GM21390 (cell line): ENCODE data around the gene CATSPER1.
"Not testable (repeated sequence)": the region's sequence is repeated elsewhere in the genome, so short reads cannot be mapped to it uniquely, and the experiment has no call there.

ENCODE experiments used
- ATAC-seq: cut with Tn5 transposase; IDR thresholded peaks from one replicate; pipeline ENCODE4 v1.9.1; 2021; ENCODE audit not compliant: unreplicated experiment

CATSPER1 gene

DNA sequence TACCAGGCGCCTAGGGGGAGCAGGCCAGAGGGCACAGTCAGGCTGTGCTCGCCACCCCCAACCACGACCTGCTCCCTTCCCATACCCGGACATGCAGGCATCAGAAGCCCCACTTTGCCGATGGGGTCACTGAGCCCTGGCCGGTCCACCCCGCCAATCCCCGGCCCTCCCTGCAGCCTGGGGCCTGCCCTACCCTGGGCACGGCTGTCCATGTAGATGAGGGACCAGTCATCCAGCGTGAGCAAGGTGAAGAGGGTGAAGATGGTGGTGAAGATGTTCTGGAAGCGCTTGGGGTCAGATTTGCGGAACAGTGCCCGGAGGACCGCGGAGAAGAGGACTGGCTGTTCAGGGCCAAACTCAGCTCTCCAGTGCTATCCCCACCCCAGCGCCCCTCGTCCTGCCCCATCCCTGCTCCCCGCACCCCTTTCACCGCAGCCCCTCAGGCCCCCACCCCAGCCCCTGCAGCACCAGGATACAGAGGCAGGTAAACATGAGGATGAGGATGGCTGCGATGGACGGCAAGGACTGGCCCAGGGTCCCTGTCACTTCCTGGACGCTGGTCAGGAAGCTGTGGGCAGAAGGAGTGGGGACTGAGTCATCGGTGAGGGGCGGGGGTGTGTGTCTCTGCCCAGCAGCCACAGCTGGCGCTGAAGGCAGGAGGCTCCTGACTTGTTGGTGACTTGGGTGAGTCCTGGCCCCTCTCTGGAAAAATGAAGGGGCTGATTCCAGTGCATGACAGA is 5.5 kb downstream of the CATSPER1 start:
- ATAC-seq, result no peak

DNA sequence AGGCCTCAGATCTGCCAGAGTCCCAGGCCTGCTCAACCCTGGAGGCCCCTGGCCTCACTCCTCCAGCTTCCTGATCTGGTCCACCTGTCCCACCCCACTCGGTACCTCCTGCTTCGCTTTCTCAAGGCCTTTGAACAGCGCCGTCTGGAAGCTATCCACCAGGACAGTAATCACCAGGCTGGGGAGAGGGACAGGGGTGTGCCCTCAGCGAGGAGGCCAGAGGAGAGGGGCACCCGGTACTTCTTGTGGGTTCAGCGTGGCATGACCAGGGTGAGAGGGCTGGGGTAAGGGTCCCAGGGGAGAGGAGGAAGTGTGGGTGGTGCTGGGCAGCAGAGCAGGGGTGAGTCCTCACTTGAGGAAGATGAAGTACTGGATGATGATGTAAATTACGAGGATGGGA is 6.1 kb downstream of the CATSPER1 start:
- no peak for ATAC-seq

DNA sequence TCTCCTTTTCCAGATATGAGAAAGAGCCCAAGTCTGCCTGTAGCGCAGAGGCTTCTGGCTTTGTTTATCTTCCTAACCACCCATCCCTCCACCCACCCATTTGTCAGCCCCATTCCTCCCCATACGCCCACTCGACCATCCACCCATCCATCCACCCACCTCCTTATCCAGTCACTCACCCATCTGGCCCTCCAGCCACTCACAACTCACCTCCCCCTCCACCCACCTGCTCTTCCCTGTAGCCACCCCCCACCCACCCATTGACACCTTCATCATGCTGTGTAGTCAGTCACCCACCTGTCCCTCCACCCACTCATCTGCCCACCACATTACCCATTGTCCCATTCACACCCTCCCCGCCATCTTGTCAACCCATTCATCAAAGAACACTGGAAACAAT is 9.0 kb downstream of the CATSPER1 start:
- no peak for ATAC-seq

DNA sequence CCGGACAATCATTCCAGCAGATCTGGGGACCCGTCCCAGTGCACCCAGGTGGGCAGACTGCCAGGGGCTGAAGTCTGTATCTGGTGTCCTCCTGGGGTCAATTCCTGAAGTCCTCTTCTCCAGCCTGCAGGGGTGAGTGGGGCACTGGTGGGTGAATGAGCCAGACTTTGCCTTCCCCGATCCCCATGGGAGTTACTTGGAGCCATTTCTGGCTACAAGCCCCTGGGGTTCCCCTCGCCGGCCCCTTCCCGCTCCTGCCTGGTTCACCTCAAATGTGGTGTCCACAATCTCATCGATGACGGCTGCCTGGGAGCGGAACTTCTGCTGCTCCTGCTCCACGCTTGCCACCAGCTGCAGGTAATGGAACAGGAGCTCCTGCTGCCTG is 9.5 kb downstream of the CATSPER1 start:
- no peak for ATAC-seq

DNA sequence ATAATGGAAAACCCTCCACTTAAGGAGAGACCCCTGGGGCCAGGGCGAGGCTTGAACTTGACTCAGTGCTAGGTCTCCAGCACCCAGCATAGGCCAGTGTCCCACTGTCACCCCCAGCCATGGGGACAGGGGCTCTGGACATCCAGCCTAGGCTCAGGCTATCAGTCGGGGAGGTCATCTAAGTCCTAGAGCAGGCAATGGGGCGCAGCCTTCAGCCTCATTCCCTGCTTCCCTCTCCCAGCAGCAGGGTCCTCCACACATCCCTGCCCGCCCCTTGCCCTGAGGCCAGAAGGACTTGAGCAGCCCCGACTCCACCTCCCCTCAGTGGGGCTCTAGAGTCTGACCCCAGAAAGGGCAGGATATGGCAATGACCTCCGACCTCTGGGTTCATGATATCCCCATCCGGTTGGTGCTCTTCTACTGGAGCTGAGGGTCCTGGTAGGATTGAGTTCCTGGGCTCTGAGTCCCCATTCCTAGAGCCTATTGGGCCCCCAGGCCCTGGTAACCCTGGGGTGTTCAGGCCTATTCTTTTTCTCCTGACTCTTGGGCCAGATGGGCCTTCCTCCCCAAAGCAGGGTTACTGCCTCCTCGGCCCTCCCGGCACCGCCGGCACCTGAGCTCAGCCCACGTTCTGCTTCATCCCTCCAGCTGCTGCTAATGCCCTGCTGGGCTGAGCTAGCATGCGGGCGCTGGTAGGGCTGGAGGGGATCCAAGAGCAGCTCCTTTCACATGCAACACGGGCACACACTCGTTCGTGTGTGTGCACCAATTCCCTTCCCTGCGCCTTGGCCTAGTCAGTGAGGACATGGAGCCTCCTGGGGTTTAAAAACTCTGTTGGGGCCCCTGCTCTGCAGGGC is 10.1 kb downstream of the CATSPER1 start:
- ATAC-seq, result no peak

DNA sequence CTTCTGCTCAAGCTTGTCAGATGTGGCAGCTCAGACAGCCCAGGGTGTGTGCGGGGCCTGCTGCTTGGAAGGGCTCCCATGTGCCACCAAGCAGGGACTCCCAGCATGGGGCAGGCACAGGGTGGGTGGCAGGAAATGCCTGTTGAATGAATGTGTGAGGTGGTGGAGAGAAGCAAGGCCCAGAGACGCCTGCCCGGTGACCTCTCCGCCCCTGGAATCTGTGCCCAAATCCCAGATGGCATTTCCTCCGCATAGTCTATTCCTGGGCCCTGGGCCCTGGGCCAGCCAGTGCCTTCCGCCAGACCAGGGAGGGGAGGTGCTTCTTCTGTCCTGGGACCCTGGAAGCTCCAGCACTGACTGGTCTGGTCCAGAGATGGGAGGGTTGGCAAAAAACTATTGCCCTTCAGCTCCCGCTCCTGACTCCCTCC is 10.8 kb downstream of the CATSPER1 start:
- no peak for ATAC-seq

DNA sequence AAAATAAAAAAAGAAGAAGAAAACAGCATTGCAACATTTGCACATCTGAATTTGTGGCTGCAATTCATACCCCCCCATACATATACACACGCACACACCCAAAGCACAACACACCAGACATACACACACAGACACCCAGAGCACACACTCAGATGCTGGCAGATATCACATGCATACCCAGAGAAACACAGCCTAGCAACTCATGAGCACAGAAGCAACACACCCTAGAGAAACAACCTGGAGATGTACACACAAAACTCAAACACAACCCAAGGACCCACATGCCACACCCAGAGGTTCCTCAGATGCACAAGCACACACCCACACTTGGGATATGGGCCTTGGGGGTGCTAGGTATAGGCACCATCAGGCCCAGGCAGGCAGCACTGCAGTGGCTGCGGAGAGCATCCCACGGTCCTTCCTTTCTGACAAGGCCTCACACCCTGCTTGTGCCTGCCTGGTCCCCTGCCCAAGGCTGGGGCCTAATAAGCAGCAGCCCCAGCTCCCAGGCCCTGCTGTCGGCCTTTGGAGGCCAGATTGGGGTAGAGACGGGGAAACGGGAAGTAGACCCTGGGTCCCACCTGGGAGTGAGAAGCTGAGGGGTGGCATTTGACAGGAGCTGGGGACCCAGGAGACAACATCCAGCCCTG is 11.3 kb downstream of the CATSPER1 start:
- no peak for ATAC-seq

DNA sequence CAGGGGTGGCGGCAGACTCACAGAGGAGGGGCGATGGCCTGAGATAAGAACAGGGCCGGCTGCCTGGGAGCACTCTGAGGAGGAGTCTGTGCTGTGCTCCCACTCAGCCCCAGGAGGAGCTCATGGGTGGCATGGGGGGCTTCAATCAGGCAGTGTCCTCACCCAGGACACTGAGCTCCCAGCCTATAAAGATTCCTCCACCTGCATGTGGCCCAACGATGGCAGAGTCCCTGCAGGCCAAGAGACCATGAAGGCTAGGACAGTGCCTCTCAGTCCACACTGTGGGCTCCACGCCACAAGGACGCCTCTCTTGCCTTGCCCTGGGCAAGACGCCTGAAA is 12.5 kb downstream of the CATSPER1 start:
- no peak for ATAC-seq

DNA sequence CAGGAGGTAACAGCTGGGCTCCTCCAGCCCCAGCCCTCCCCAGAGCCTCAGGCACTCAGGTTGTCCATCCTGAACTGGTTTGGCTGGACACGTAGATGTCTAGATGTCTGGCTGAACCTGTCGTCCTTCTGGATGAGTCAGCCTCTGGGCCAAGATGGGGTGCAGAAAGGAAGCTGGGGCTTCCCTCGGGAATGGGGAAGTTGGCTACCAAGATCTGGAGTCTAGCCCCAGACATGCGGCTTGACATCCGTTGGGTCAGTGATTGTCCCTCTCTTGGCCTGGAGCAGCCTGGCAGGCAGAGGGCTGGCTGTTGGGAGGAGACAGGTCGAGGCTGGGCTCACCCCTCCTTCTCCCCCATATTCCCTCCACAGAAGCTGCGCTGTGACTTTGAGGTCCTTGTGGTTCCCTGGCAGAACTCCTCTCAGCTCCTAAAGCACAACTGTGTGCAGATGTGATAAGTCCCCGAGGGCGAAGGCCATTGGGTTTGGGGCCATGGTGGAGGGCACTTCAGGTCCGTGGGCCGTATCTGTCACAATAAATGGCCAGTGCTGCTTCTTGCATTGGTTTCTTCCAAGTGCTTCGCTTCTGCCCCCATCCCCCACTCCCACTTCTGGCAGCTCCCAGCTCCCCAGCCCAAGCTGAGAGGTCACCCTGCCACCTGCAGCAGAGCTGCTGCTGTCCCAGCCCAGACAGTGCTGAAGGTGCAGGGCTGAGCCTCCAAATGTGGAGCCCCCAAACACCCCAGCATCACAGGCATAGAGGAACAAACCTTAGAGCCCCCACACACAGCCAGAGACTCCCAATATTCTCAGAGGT is 13.1 kb downstream of the CATSPER1 start:
- no peak for ATAC-seq

DNA sequence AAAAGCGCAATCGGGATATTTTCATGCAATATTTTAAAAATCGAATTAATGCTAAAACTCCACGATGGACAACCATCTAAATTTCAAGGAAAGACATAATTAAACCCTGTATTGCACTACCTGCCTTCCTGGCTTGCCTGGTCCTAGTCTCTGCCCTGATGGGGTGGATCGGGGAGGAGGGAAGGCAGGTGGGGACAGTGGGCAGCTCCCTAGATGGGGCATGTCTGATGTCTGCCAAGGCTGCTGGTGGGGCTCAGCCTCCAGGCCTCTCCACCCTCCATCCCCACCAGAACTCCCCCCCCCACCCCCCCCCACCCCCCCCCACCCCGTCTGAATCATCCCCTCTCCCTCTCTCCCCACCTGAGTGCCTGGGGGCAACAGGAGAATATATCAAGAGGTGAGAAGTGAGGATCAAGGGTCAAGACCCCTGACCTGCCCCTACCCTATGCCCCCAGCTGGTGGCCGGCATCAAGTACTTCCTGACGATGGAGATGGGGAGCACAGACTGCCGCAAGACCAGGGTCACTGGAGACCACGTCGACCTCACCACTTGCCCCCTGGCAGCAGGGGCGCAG is 13.8 kb downstream of the CATSPER1 start:
- ATAC-seq, result no peak

DNA sequence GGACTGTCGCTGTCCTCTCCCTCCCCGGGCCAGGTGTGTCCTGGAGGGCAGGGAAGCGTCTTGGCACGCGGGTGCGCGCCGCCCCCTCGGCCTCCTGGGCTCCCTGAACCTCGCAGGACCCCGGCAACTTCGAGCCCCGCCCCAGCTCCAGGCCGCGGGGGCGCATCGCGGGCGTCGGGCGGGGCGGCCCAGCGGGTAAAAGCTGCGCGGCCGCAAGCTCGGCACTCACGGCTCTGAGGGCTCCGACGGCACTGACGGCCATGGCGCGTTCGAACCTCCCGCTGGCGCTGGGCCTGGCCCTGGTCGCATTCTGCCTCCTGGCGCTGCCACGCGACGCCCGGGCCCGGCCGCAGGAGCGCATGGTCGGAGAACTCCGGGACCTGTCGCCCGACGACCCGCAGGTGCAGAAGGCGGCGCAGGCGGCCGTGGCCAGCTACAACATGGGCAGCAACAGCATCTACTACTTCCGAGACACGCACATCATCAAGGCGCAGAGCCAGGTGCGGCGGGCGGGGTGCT is 14.4 kb downstream of the CATSPER1 start, which contains the start of gene CST6:
Gene CST6 (plus strand): TSS at position 224 of the 519 bp plus-strand sequence. CDS start 37 bp downstream, at position 261.
- ATAC-seq, result no peak

DNA sequence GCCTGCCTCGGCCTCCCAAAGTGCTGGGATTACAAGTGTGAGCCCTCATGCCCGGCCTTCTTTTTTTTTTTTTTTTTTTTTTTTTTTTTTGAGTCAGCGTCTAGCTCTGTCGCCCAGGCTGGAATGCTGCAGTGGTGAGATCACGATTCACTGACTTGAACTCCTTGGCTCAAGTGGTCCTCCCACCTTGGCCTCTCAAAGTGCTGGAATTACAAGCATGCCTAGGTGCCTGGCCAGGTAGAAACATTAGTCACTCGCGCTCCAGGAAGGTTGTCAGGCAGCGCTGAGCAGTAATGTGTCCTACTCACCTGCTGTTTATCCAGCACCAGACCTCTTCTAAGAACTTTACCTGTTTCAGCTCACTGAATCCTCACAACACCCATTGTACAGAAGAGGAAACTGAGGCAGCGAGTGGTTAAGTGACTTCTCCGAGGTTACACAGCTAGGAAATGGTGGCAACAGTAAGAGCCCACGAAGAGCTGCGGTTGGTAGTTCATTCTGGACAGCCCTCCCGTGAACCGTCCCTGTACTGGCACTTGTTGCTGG is 15.0 kb downstream of the CATSPER1 start:
- no peak for ATAC-seq

DNA sequence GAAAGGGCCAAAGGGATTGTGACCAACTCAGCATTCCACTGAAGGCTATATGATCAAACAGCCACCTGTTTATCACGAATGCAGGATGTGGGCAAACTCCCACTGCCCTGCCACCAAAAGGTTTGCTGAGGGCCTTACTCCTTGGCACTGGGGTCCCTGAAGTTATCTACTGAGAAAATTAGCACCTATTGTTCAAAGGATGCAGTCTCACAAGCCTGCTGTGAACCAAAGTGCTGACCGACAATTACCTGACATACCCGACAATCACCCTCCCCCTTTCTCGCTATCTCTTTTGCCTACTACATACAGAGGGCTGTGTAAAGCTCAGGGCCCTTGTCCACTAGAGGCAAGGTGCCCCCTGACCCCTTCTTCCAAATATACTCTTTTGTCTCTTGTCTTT is 16.2 kb downstream of the CATSPER1 start:
- not testable (repeated sequence) for ATAC-seq

DNA sequence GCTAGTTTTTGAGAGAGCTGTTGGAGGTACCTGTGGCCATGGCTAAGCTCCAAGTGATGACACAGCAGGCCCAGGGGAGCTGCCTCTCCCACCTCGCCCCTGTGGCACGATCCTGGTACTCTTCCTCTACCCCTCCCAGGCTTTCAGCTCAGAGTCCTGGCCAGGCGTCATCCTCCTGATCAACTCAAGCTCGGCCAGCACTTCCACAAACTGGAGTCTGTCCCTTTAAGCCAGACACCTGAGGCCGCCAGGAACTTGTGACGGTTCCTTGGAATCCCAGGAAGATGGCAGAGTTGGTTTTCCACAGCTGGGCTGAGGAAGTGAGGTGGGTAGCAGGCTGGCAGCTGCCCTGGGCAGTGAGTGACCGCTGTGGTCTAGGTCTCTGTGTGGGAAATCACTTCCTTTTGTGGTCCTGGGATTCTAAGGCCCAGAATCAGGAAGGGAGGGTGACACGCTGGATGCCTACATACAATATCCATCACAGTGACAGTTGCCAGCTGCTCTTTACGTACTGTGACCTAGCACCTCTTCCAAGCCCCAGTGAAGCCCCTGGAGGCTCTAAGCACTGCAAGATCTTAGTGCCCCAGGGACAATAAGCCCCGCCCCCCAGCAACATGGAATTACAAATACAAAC is 17.7 kb downstream of the CATSPER1 start:
- no peak for ATAC-seq

DNA sequence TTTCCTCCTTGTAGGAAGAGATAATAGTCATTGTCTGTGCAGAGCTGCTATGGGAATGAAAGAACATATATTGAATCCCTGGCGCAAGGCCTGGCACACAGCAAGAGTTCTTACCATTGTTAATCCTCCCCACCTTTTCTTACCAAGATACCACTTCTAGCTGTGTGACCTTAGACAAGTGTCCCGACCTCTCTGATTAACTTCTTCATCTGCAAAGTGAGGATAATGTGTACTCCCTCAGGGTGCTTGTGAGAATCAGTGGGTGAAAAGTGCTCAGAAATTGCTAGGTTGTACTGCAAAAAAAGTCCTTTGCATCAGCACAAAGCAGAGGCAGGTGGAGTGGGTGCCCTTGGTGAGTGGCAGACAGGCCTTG is 18.2 kb downstream of the CATSPER1 start:
- ATAC-seq, result no peak

DNA sequence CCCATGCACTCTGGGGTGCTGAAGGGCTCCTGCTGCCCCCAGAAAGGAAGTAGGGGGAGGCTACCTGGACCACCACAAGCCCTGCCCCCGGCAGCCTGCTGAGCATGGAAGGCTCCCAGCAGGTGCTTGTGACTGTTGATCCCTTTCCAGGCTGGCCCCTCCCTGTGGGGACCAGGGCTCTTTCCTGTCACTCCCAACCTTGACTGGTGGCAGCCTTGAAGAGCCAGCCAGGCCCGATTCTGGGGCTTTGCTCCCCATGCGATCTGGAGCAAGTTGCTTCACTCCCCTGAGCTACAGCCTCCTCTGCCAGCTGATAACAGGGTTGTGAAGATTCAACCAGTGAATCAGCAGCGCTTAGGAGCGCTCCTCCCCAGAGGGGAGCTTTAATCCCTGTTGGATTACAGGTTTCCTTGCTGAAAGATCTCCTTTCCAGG is 19.1 kb downstream of the CATSPER1 start:
- ATAC-seq, result no peak

DNA sequence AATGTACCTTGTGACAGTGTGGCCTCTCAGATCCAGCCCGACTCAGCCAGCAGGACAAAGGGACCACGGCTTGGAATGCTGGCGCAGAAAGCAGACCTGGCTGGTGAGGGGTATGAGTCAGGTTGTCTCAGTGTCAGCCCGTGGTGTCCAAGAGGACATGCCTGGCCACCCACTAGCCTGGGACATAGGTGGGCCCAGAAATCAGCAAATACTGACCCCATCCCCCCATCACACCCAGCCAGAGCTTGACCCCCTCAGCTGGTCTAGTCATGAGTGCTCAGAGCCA is 19.4 kb downstream of the CATSPER1 start:
- no peak for ATAC-seq

DNA sequence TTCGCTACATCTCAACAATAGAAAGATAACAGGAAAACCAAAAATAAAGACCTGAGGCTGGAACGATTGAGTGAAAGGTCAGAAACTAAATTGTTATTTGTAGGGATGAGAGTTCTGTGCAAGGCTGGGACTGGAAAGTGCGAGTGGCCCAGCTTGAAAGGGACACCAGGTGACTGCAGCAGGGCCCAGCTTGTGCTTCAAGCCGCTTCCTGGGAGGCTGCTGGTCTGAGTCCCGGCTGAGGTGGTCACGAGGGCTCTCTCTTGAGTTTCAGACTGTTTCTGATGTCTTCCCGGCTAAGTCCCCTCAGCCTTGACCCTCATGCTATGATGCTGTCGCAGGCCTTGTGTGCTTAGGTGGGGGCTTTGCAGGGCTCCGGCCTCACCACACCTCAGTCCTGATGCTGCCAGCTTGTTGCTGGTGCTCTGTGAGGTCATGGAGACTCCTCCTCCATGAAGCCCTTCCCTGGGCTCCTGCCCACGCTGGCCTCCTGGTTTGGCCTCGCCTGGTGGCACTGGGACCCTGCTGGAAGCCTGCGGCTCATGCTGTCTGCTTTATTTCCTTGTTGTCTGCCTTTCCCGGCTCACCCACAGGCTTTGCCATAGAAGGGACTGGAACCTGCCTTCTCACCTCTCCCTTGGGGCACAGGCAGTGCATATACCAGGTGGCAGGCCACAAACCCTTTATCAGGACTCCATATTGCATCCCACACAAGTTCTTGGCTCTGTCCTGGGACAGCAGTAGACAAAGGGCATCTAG is 20.0 kb downstream of the CATSPER1 start:
- ATAC-seq, result no peak

DNA sequence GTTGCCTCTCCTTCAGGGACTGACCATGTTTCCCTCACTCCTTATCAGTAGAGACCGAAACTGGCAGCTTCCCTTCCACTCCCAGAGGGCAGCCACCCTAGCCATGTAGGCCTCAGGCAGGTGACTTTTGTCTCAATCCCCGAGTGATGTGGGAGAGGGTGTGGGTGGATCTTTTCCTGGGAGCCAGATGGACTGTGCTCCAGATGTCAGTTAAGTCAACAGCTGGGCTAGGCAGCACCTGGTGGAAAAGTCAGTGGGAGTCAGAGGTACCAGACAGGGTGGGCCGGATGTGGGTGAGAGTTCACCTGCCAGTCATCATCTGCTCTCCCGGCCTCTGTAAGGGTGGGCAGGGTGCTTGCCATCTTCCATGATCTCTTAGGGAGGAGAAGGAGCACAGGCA is 22.1 kb downstream of the CATSPER1 start:
- ATAC-seq, result no peak
